ENCODE results near the gene CD9. TPM values are rescaled to one million over a fixed set of nuclear protein-coding genes. Genes with fewer than 3 reads are reported as not detected.

Gene CD9
- polyA plus RNA-seq, 1 donor (not counting 4 experiments of a cell fraction or from before 2014, with no cell fraction given), result 1,084 TPM

DNA sequence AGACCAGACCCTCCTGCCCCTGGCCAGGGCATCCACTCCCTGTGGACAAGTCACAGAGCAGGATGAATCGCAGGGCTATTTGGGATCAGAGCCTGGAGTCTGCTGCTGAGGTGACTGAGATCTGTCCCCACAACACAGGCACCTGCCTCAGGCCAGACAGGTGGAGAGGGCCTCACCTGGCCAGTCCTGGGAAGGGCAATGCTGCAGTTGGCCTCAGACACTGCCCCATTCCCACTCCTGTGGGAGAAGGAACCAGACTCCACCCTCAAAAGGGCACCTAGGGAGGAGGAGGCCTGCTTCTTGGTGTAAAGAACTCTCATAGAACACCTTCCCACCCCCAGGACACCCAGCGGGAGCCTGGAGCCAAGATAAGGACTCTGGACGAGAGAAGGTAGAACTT, 62.0 kb downstream of the CD9 start:
- Histone ChIP-seq H3K4me1 (ENCODE audit: control insufficient read depth, extremely low read depth, insufficient read depth, low read length) (peaks cover 6% of the 10 kb centered on the region), H3K27ac (ENCODE audit: control insufficient read depth, insufficient read depth, low read length) (no peak overlapping the region), H2AFZ (ENCODE audit: control insufficient read depth, low read length) (no peak overlapping the region), H3K27me3 (ENCODE audit: control insufficient read depth, extremely low read depth, insufficient read depth, low read length) (no peaks in the 10 kb centered on the region), H3K9ac (ENCODE audit: control insufficient read depth, extremely low read depth, insufficient read depth, low read length) (no peak overlapping the region), H3K36me3 (ENCODE audit: control insufficient read depth in 2 of 2, extremely low read depth in 1 of 2, insufficient read depth in 2 of 2, low read length in 2 of 2) (no peaks in the 10 kb centered on the region), H3K9me3 (ENCODE audit: control insufficient read depth, low read depth, low read length) (no peaks in the 10 kb centered on the region), H4K20me1 (ENCODE audit: control insufficient read depth, extremely low read depth, insufficient read depth, low read length) (no peaks in the 10 kb centered on the region), H3K4me2 (ENCODE audit: control insufficient read depth, extremely low read depth, insufficient read depth, low read depth, low read length) (no peak overlapping the region), H3K9me1 (ENCODE audit: control insufficient read depth, extremely low read depth, insufficient read depth, low read length) (no peaks in the 10 kb centered on the region), H3K4me3 (ENCODE audit: control insufficient read depth in 2 of 3, extremely low read depth in 1 of 3, insufficient read depth in 2 of 3, low read depth in 1 of 3, low read length in 3 of 3) (no peak overlapping the region), H3K79me2 (ENCODE audit: control insufficient read depth, insufficient read depth, low read length) (no peaks in the 10 kb centered on the region)
- dilution Hi-C loops (cut with MboI; ENCODE audit: extremely low pct_ligation_motif_present, low sequenced_read_pairs), result no loop called here
- FAIRE-seq, result no peak
- no peak for TF ChIP-seq EZH2 (IDR thresholded peaks at IDR 0.05; ENCODE audit: low read length)
- TF ChIP-seq, protein P1, sequence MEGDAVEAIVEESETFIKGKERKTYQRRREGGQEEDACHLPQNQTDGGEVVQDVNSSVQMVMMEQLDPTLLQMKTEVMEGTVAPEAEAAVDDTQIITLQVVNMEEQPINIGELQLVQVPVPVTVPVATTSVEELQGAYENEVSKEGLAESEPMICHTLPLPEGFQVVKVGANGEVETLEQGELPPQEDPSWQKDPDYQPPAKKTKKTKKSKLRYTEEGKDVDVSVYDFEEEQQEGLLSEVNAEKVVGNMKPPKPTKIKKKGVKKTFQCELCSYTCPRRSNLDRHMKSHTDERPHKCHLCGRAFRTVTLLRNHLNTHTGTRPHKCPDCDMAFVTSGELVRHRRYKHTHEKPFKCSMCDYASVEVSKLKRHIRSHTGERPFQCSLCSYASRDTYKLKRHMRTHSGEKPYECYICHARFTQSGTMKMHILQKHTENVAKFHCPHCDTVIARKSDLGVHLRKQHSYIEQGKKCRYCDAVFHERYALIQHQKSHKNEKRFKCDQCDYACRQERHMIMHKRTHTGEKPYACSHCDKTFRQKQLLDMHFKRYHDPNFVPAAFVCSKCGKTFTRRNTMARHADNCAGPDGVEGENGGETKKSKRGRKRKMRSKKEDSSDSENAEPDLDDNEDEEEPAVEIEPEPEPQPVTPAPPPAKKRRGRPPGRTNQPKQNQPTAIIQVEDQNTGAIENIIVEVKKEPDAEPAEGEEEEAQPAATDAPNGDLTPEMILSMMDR (optimal IDR thresholded peaks at IDR 0.05 in 1 of 3, IDR thresholded peaks at IDR 0.05 in 1 of 3, conservative IDR thresholded peaks at IDR 0.05 in 1 of 3; ENCODE audit: extremely low read depth in 1 of 3, insufficient read depth in 2 of 3, low read length in 3 of 3), result no peak
- no peak for DNase-seq (ENCODE audit: low read depth, low spot score)

DNA sequence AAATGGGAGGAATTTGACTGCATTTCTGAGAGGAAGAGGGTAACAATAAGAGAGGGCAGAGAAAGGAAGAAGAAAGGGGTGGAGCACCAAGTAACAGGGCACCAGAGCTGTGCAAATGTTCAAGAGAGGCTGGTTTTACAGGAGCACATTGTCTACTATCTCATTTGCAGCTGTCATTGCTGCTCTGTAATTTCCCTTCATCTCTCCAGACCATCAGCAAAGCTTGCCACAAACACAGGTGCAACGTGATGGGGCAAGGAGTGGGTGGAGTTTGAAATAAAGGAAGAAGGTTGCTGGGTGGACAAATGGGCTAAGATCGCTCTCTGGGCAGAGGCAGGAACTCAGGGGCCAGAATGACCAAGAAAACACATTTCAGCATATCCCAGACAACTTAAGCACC, 62.4 kb downstream of the CD9 start:
- dilution Hi-C loops (cut with MboI; ENCODE audit: extremely low pct_ligation_motif_present, low sequenced_read_pairs), result no loop called here
- Histone ChIP-seq H3K79me2 (ENCODE audit: control insufficient read depth, insufficient read depth, low read length) (no peaks in the 10 kb centered on the region), H3K27me3 (ENCODE audit: control insufficient read depth, extremely low read depth, insufficient read depth, low read length) (no peaks in the 10 kb centered on the region), H3K9me3 (ENCODE audit: control insufficient read depth, low read depth, low read length) (no peaks in the 10 kb centered on the region), H3K4me3 (ENCODE audit: control insufficient read depth in 2 of 3, extremely low read depth in 1 of 3, insufficient read depth in 2 of 3, low read depth in 1 of 3, low read length in 3 of 3) (no peak overlapping the region), H3K9ac (ENCODE audit: control insufficient read depth, extremely low read depth, insufficient read depth, low read length) (no peak overlapping the region), H3K9me1 (ENCODE audit: control insufficient read depth, extremely low read depth, insufficient read depth, low read length) (no peaks in the 10 kb centered on the region), H3K4me2 (ENCODE audit: control insufficient read depth, extremely low read depth, insufficient read depth, low read depth, low read length) (no peak overlapping the region), H3K36me3 (ENCODE audit: control insufficient read depth in 2 of 2, extremely low read depth in 1 of 2, insufficient read depth in 2 of 2, low read length in 2 of 2) (no peaks in the 10 kb centered on the region), H2AFZ (ENCODE audit: control insufficient read depth, low read length) (no peak overlapping the region), H3K4me1 (ENCODE audit: control insufficient read depth, extremely low read depth, insufficient read depth, low read length) (peaks cover 10% of the 10 kb centered on the region), H3K27ac (ENCODE audit: control insufficient read depth, insufficient read depth, low read length) (no peak overlapping the region), H4K20me1 (ENCODE audit: control insufficient read depth, extremely low read depth, insufficient read depth, low read length) (no peaks in the 10 kb centered on the region)
- TF ChIP-seq EZH2 (IDR thresholded peaks at IDR 0.05; ENCODE audit: low read length), result no peak
- TF ChIP-seq, protein P1 (optimal IDR thresholded peaks at IDR 0.05 in 1 of 3, IDR thresholded peaks at IDR 0.05 in 1 of 3, conservative IDR thresholded peaks at IDR 0.05 in 1 of 3; ENCODE audit: extremely low read depth in 1 of 3, insufficient read depth in 2 of 3, low read length in 3 of 3), result no peak
- DNase-seq (ENCODE audit: low read depth, low spot score) (no peak), FAIRE-seq (no peak)
